Right lobe of liver (tissue), 4 donors: ENCODE data around the gene IGF2BP3.

Experiments
- CTCF ChIP-seq, 4 donors: fragments of 200-600 bp in 3 of 4; fragments of 450-650 bp in 1 of 4; IDR thresholded peaks; one replicate each; pipeline versions ENCODE4 v1.5.1 to v1.8.0; 2016 to 2022; ENCODE audit warnings: antibody characterized with exemption in 4 of 4, mild to moderate bottlenecking in 2 of 4
- POLR2A ChIP-seq: fragments of 450-650 bp; IDR thresholded peaks from one replicate; pipeline ENCODE4 v1.6.1; 2017; ENCODE audit warnings: antibody characterized with exemption, mild to moderate bottlenecking
- donor health status: DM: no; HTN: no; CAD: no.
- donor health status: DM: no; HTN: no; CAD: no.
- donor health status: DM: no; HTN: yes; CAD: no.

- TF ChIP-seq CTCF (IDR thresholded peaks at IDR 0.05) (no peak), POLR2A (no peak)
Observed at GRCh38 chr7:23291957-23292560, 178.2 kb downstream of the IGF2BP3 start.
